ENCODE data around the gene HMGCS2.

HMGCS2 gene

DNA sequence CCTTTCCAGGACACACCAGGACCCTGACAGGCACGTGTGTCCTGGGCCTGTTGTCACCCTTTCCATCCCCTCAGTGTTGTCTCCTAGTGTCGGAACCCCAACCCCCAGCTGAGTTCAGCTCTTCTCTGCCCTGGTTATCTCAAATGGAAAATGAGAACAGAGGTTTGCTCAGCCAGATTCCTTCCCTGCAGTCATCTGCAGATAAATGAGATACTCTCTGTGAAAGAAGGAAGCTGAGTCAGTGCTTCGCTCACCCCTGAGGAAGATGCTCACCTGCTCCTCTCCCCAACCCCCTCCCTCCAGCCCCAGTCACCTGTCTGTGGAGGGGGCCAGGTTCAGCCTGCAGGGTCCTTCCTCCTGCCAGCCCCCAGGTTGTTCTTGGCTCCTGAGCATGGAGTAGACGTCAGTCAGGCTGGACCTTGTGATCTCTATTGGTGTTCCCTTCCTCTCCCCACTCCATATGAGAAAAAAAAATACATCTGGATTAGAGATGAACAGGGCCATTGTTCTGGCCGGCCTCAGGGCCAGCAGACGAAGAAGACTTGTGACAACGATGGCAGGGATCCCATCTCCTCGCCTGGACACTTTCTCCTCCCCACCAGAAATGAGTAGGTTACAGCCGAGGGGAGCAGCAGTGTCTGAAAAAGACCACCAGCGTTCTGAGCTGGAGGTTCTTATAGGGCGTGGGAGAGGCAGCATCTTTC is 36.1 kb downstream of the HMGCS2 start:
- Histone ChIP-seq H2BK5ac (ENCODE audit: low read depth, low read length, poor library complexity, severe bottlenecking) (no peak overlapping the region), H3K4ac (ENCODE audit: low read depth in 1 of 2, low read length in 2 of 2) (no peak overlapping the region), H4K8ac (ENCODE audit: low read length) (no peak overlapping the region), H2BK15ac (ENCODE audit: low read depth, poor library complexity, severe bottlenecking) (no peak overlapping the region), H3K4me3 (ENCODE audit: insufficient read depth in 1 of 2, low read depth in 1 of 2, low read length in 2 of 2) (no peak overlapping the region), H3K27ac (ENCODE audit: low read length, poor library complexity, severe bottlenecking) (no peak overlapping the region), H3K27me3 (ENCODE audit: control insufficient read depth in 1 of 2, insufficient read depth in 1 of 2, low read length in 2 of 2) (no peaks in the 10 kb centered on the region), H3K23ac (ENCODE audit: low read length in 2 of 2) (no peak overlapping the region), H3K14ac (ENCODE audit: low read length in 2 of 2) (no peak overlapping the region), H3K18ac (ENCODE audit: low read depth in 1 of 2, low read length in 2 of 2) (no peak overlapping the region), H2AFZ (ENCODE audit: low read depth, low read length) (no peak overlapping the region), H3K4me2 (ENCODE audit: low read length, poor library complexity, severe bottlenecking) (no peak overlapping the region), H2BK120ac (ENCODE audit: low read depth, low read length) (no peak overlapping the region), H3K36me3 (ENCODE audit: control insufficient read depth in 1 of 2, insufficient read depth in 2 of 2, low read depth in 1 of 2, low read length in 2 of 2) (peaks cover 45 to 60% of the 10 kb centered on the region in 2 experiments), H3K79me1 (replicated peaks; ENCODE audit: low read length, poor library complexity, severe bottlenecking) (no peaks in the 10 kb centered on the region), H2BK12ac (ENCODE audit: low read length in 2 of 2) (no peak overlapping the region), H3K4me1 (ENCODE audit: control insufficient read depth, insufficient read depth, low read depth, low read length) (peaks cover 4% of the 10 kb centered on the region), H3K9me3 (ENCODE audit: control insufficient read depth, low read length) (no peaks in the 10 kb centered on the region), H2AK5ac (ENCODE audit: low read length, severe bottlenecking) (no peak overlapping the region), H3K9ac (ENCODE audit: low read length) (no peak overlapping the region), H4K91ac (ENCODE audit: low read length) (no peak overlapping the region)
- 88% methylated on average over 10 of the region's 11 CpGs for WGBS
- no peak for DNase-seq

DNA sequence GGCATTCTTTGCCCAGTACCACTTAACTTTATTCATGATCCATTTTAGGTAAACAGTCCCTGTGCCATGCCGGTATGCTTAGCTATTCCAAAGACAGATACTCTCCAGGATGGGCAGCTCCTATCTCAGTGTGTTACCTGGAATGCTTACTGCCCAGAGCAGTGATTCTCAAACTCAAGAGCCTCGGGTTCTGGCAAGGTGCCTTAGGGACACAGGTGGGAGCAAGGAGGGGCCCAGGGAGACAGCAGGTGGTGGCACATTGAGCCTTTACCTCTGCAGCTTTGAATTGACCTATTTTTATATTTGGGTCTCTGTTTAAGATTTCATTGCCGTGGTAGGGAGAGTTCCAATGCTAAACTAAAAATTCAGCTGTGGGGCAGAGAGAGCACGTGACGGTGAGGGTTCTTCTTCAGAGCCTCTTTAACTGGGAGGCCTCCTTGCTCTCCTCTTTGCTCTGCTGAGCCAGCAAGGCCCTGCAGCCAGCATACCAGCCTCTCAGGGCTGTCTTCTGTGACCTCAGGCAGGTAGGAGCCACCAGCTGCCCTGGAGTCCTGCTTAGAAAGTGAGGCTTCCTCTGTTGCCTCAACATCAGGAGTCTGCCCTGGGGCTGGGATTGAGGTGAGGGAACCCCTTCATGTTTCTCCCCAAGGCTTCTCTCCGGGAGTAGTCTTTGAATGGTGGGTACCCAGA is 36.8 kb downstream of the HMGCS2 start:
- Histone ChIP-seq H4K91ac (ENCODE audit: low read length) (no peak overlapping the region), H4K8ac (ENCODE audit: low read length) (no peak overlapping the region), H2AK5ac (ENCODE audit: low read length, severe bottlenecking) (no peak overlapping the region), H3K14ac (ENCODE audit: low read length in 2 of 2) (no peak overlapping the region), H3K4me1 (ENCODE audit: control insufficient read depth, insufficient read depth, low read depth, low read length) (peaks cover 4% of the 10 kb centered on the region), H3K27ac (ENCODE audit: low read length, poor library complexity, severe bottlenecking) (no peak overlapping the region), H3K4ac (ENCODE audit: low read depth in 1 of 2, low read length in 2 of 2) (no peak overlapping the region), H2BK15ac (ENCODE audit: low read depth, poor library complexity, severe bottlenecking) (no peak overlapping the region), H3K27me3 (ENCODE audit: control insufficient read depth in 1 of 2, insufficient read depth in 1 of 2, low read length in 2 of 2) (no peaks in the 10 kb centered on the region), H3K18ac (ENCODE audit: low read depth in 1 of 2, low read length in 2 of 2) (no peak overlapping the region), H3K4me3 (ENCODE audit: insufficient read depth in 1 of 2, low read depth in 1 of 2, low read length in 2 of 2) (no peak overlapping the region), H2BK12ac (ENCODE audit: low read length in 2 of 2) (no peak overlapping the region), H3K4me2 (ENCODE audit: low read length, poor library complexity, severe bottlenecking) (no peak overlapping the region), H3K9me3 (ENCODE audit: control insufficient read depth, low read length) (no peaks in the 10 kb centered on the region), H3K9ac (ENCODE audit: low read length) (no peak overlapping the region), H2BK5ac (ENCODE audit: low read depth, low read length, poor library complexity, severe bottlenecking) (no peak overlapping the region), H2BK120ac (ENCODE audit: low read depth, low read length) (no peak overlapping the region), H3K23ac (ENCODE audit: low read length in 2 of 2) (no peak overlapping the region), H3K36me3 (ENCODE audit: control insufficient read depth in 1 of 2, insufficient read depth in 2 of 2, low read depth in 1 of 2, low read length in 2 of 2) (peaks cover 40 to 64% of the 10 kb centered on the region in 2 experiments), H3K79me1 (replicated peaks; ENCODE audit: low read length, poor library complexity, severe bottlenecking) (no peaks in the 10 kb centered on the region), H2AFZ (ENCODE audit: low read depth, low read length) (no peak overlapping the region)
- 94% methylated on average over 6 of the region's 6 CpGs for WGBS
- no peak for DNase-seq

DNA sequence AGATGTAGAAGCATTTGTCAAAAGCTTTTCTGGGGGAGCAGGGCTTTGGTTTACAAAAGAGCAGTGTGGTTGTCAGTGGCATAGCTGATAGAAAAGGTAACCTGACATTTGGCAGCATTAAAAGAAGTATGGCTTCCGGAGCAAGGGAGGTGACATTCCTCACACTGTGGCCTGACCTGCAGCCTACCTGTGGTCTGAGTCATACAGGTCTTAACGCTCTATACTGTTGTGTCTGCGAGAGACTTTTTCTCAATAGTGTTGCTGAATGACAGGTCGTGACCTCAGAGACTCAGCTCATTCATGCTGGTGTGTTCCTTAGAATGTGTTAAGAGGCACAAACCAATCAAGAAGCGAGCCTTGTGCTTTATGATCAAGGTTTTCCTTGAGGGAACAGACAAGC is 37.6 kb downstream of the HMGCS2 start:
- WGBS, result 89% methylated on average over 5 of the region's 5 CpGs
- H3K9me3 ChIP-seq (ENCODE audit: control insufficient read depth, low read length), result no peaks in the 10 kb centered on the region
- no peak overlapping the region for H2BK15ac ChIP-seq (ENCODE audit: low read depth, poor library complexity, severe bottlenecking)
- H3K23ac ChIP-seq (ENCODE audit: low read length in 2 of 2), result no peak overlapping the region
- H3K4me3 ChIP-seq (ENCODE audit: insufficient read depth in 1 of 2, low read depth in 1 of 2, low read length in 2 of 2), result no peak overlapping the region
- no peak overlapping the region for H2BK5ac ChIP-seq (ENCODE audit: low read depth, low read length, poor library complexity, severe bottlenecking)
- H3K14ac ChIP-seq (ENCODE audit: low read length in 2 of 2), result no peak overlapping the region
- no peak overlapping the region for H2AK5ac ChIP-seq (ENCODE audit: low read length, severe bottlenecking)
- H4K91ac ChIP-seq (ENCODE audit: low read length), result no peak overlapping the region
- H4K8ac ChIP-seq (ENCODE audit: low read length), result no peak overlapping the region
- no peak overlapping the region for H2BK120ac ChIP-seq (ENCODE audit: low read depth, low read length)
- H3K18ac ChIP-seq (ENCODE audit: low read depth in 1 of 2, low read length in 2 of 2), result no peak overlapping the region
- no peak overlapping the region for H2AFZ ChIP-seq (ENCODE audit: low read depth, low read length)
- H3K4me2 ChIP-seq (ENCODE audit: low read length, poor library complexity, severe bottlenecking), result no peak overlapping the region
- peaks cover 39 to 65% of the 10 kb centered on the region in 2 experiments for H3K36me3 ChIP-seq (ENCODE audit: control insufficient read depth in 1 of 2, insufficient read depth in 2 of 2, low read depth in 1 of 2, low read length in 2 of 2)
- no peak overlapping the region for H3K9ac ChIP-seq (ENCODE audit: low read length)
- no peak overlapping the region for H3K27ac ChIP-seq (ENCODE audit: low read length, poor library complexity, severe bottlenecking)
- peaks cover 4% of the 10 kb centered on the region for H3K4me1 ChIP-seq (ENCODE audit: control insufficient read depth, insufficient read depth, low read depth, low read length)
- H2BK12ac ChIP-seq (ENCODE audit: low read length in 2 of 2), result no peak overlapping the region
- no peak overlapping the region for H3K4ac ChIP-seq (ENCODE audit: low read depth in 1 of 2, low read length in 2 of 2)
- no peaks in the 10 kb centered on the region for H3K27me3 ChIP-seq (ENCODE audit: control insufficient read depth in 1 of 2, insufficient read depth in 1 of 2, low read length in 2 of 2)
- no peak for DNase-seq
- peaks cover 2% of the 10 kb centered on the region for H3K79me1 ChIP-seq (replicated peaks; ENCODE audit: low read length, poor library complexity, severe bottlenecking)

DNA sequence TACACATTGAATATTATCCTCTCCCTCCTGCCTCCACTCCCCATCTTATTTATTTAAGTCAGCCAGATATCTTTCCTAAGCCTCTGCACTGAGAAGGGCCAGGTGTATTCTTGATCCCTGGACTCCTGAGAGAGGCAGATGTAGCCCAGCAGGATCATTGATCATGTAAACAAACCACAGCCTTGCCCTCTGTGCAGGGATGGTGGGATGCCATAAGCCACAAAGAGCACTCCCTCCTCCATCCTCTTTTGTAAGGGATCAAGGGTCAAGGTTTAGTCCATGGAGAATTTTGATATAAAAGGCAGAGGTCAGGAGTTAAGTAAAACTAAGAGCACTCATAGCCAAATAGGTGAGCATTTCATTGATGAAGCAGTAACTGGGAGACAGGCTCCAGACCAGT is 39.7 kb downstream of the HMGCS2 start:
- Histone ChIP-seq H3K9me3 (ENCODE audit: control insufficient read depth, low read length) (no peaks in the 10 kb centered on the region), H3K4me3 (ENCODE audit: insufficient read depth in 1 of 2, low read depth in 1 of 2, low read length in 2 of 2) (no peak overlapping the region), H2BK12ac (ENCODE audit: low read length in 2 of 2) (no peak overlapping the region), H3K36me3 (ENCODE audit: control insufficient read depth in 1 of 2, insufficient read depth in 2 of 2, low read depth in 1 of 2, low read length in 2 of 2) (peaks cover 28 to 53% of the 10 kb centered on the region in 2 experiments), H3K4me2 (ENCODE audit: low read length, poor library complexity, severe bottlenecking) (no peak overlapping the region), H3K9ac (ENCODE audit: low read length) (no peak overlapping the region), H3K18ac (ENCODE audit: low read depth in 1 of 2, low read length in 2 of 2) (no peak overlapping the region), H3K23ac (ENCODE audit: low read length in 2 of 2) (no peak overlapping the region), H4K91ac (ENCODE audit: low read length) (no peak overlapping the region), H4K8ac (ENCODE audit: low read length) (no peak overlapping the region), H2BK5ac (ENCODE audit: low read depth, low read length, poor library complexity, severe bottlenecking) (no peak overlapping the region), H3K14ac (ENCODE audit: low read length in 2 of 2) (no peak overlapping the region), H3K27me3 (ENCODE audit: control insufficient read depth in 1 of 2, insufficient read depth in 1 of 2, low read length in 2 of 2) (no peaks in the 10 kb centered on the region), H2BK120ac (ENCODE audit: low read depth, low read length) (no peak overlapping the region), H3K4me1 (ENCODE audit: control insufficient read depth, insufficient read depth, low read depth, low read length) (peaks cover 4% of the 10 kb centered on the region), H3K27ac (ENCODE audit: low read length, poor library complexity, severe bottlenecking) (no peak overlapping the region), H3K4ac (ENCODE audit: low read depth in 1 of 2, low read length in 2 of 2) (no peak overlapping the region), H3K79me1 (replicated peaks; ENCODE audit: low read length, poor library complexity, severe bottlenecking) (peaks cover 2% of the 10 kb centered on the region), H2AFZ (ENCODE audit: low read depth, low read length) (no peak overlapping the region), H2AK5ac (ENCODE audit: low read length, severe bottlenecking) (no peak overlapping the region), H2BK15ac (ENCODE audit: low read depth, poor library complexity, severe bottlenecking) (no peak overlapping the region)
- no peak for DNase-seq
